AG04450 (cell line): Measurements from ENCODE around the gene MYH11. TPM values are rescaled to one million over a fixed set of nuclear protein-coding genes. Genes with fewer than 3 reads are reported as not detected.

Experiments
- CTCF ChIA-PET: fragments of 300-600, 350-600 bp; formaldehyde crosslinking; extraction: SDS; loops from one replicate; lab custom pipeline; 2022; ENCODE audit warnings: antibody characterized with exemption, inconsistent platforms; lab: Charles Lee
- POLR2A ChIA-PET: fragments of 350-600 bp; formaldehyde crosslinking; extraction: SDS; loops from one replicate; lab custom pipeline; 2021; ENCODE audit warnings: antibody characterized with exemption, inconsistent platforms; lab: Yijun Ruan, JAX
- DNase-seq: peaks from one replicate; pipeline ENCODE4 v3.0.0-alpha.2; 2011; ENCODE audit warnings: low read depth, low spot score
- H3K27ac ChIP-seq: one replicate; pipeline ENCODE4 v1.5.1; 2012; ENCODE audit warnings: low read depth, low read length, control low read depth
- H3K27me3 ChIP-seq: one replicate; pipeline ENCODE4 v1.6.0; 2012; ENCODE audit warnings: low read length; ENCODE audit not compliant: control insufficient read depth, insufficient read depth
- H3K4me3 ChIP-seq: 2 replicates; pipeline ENCODE4 v1.5.1; 2011; ENCODE audit warnings: mild to moderate bottlenecking, low read depth, low read length, control low read depth
- H3K9me3 ChIP-seq: 2 replicates; pipeline ENCODE4 v1.5.1; 2012; ENCODE audit warnings: low read length; ENCODE audit not compliant: control insufficient read depth, insufficient read depth
- CTCF ChIP-seq: IDR thresholded peaks from 2 replicates; pipeline ENCODE4 v1.5.1; 2011; ENCODE audit warnings: low read depth, low read length, control low read depth, inconsistent platforms
- polyA plus RNA-seq: library from polyadenylated mRNA; depleted of rRNA; stranded (reverse); fragments of >200 nt; gene quantifications from 2 replicates; pipeline ENCODE4 v1.2.3, GENCODE V29; 2011

The MYH11 gene
- polyA plus RNA-seq, 1 experiment, result 0.20 TPM

- Histone ChIP-seq H3K27ac (no peak overlapping the region), H3K9me3 (no peaks in the 10 kb centered on the region), H3K4me3 (no peak overlapping the region), H3K27me3 (peaks cover 8% of the 10 kb centered on the region)
- POLR2A ChIA-PET, result no interaction called here
- CTCF ChIA-PET, result interaction anchor here (0.7 to 1.2 kb wide), 2 partner anchors 24 to 54 kb away, joined by 3 read pairs; no protein-coding TSS in a partner anchor
- no peak for TF ChIP-seq CTCF
- no peak for DNase-seq
Observed at GRCh38 chr16:15768201-15768600, 88.6 kb downstream of the MYH11 start.

- no peaks in the 10 kb centered on the region for H3K9me3 ChIP-seq
- no peak overlapping the region for H3K4me3 ChIP-seq
- no peak for DNase-seq
- ChIA-PET CTCF (interaction anchor here (0.6 to 1.2 kb wide), 2 partner anchors 9 to 16 kb away, joined by 3 to 4 read pairs; no protein-coding TSS in a partner anchor), POLR2A (no interaction called here)
- H3K27ac ChIP-seq, result no peak overlapping the region
- TF ChIP-seq CTCF, result no peak
- H3K27me3 ChIP-seq, result peaks cover 10% of the 10 kb centered on the region
Observed at GRCh38 chr16:15766918-15767317, 89.9 kb downstream of the MYH11 start.

DNA sequence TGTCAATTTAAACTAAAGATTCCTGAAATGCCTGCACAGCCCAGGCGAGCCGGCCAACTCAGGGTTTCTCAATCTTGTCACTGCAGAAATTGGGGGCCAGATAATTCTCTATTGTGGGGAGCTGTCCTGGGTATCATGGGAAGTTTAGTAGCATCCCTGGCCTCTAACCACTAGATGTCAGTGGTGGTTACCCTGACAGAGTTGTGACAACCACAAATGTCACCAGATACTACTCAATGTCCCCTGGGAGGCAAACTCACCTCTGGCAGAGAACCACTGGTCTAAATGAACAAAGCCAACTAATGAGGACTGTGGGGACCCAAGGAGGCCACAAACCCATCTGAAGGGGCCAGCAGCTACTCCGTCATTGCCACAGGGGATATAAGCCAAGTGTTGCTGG lies 90.9 kb downstream of the MYH11 start:
- H3K9me3 ChIP-seq, result no peaks in the 10 kb centered on the region
- no peak overlapping the region for H3K27ac ChIP-seq
- TF ChIP-seq CTCF, result peak; percentile 81
- CTCF ChIA-PET, result interaction anchor here (0.7 to 1.7 kb wide), 8 partner anchors 8 to 267 kb away, joined by 3 to 10 read pairs (median 3); no protein-coding TSS in a partner anchor
- no peak for DNase-seq
- H3K4me3 ChIP-seq, result no peak overlapping the region
- POLR2A ChIA-PET, result no interaction called here
- H3K27me3 ChIP-seq, result peaks cover 10% of the 10 kb centered on the region

GRCh38 chr16:15765116-15765515 lies 91.7 kb downstream of the MYH11 start:
- no peak overlapping the region for H3K4me3 ChIP-seq
- no peak for DNase-seq
- ChIA-PET CTCF (interaction anchor here (0.5 to 1.7 kb wide), 9 partner anchors 9 to 1367 kb away, joined by 3 to 10 read pairs (median 3); no protein-coding TSS in a partner anchor), POLR2A (no interaction called here)
- no peak for TF ChIP-seq CTCF
- no peak overlapping the region for H3K27ac ChIP-seq
- peaks cover 10% of the 10 kb centered on the region for H3K27me3 ChIP-seq
- no peaks in the 10 kb centered on the region for H3K9me3 ChIP-seq

DNA sequence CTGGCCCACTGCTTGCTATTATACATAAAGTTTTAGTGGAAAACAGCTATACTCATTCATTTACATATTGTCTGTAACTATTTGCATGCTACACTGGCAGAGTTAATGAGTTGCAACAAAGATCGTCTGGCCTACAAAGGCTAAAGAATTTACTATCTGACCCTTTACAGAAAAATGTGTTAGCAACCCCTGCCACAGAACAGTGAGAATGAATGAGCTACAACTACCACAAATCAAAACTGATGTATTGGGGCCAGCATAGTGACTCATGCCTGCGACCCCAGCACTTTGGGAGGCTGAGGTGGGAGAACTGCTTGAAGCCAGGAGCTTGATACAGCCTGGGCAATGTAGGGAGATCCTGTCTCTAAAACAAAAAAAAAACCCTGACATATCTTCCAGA lies 92.7 kb downstream of the MYH11 start:
- H3K4me3 ChIP-seq, result no peak overlapping the region
- H3K27ac ChIP-seq, result no peak overlapping the region
- H3K9me3 ChIP-seq, result no peaks in the 10 kb centered on the region
- ChIA-PET CTCF (interaction anchor here (0.6 to 0.9 kb wide), 4 partner anchors 8 to 423 kb away, joined by 3 to 4 read pairs (median 4); no protein-coding TSS in a partner anchor), POLR2A (no interaction called here)
- TF ChIP-seq CTCF, result no peak
- DNase-seq, result no peak
- peaks cover 10% of the 10 kb centered on the region for H3K27me3 ChIP-seq
